Measurements from ENCODE around the gene LMF1.
"Not testable (repeated sequence)": the region's sequence is repeated elsewhere in the genome, so short reads cannot be mapped to it uniquely, and the experiment has no call there.

LMF1 gene

DNA sequence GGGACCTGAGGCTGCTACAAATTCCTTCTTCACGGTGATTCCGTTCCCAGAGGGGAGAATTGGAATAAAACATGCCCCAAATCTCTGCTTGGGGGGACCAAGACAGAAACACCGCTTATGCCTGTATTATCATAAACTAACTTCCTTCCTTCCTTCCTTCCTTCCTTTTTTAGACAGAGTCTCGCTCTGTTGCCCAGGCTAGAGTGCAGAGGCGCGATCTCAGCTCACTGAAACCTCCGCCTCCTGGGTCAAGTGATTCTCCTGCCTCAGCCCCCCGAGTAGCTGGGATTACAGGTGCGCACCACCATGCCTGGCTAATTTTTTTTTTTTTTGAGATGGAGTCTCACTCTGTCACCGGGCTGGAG, 150.8 kb downstream of the LMF1 start:
- H3K36me3 ChIP-seq (ENCODE audit: insufficient read depth, low read depth, low read length); H3K4me3 ChIP-seq (ENCODE audit: low read length); H3K27ac ChIP-seq (ENCODE audit: low read length); H3K27me3 ChIP-seq (ENCODE audit: insufficient read depth, low read length); H3K9me3 ChIP-seq (ENCODE audit: insufficient read depth, low read depth, low read length); H3K4me1 ChIP-seq (ENCODE audit: insufficient read depth, low read length); H3K9ac ChIP-seq (ENCODE audit: low read depth, low read length): not testable (repeated sequence)

DNA sequence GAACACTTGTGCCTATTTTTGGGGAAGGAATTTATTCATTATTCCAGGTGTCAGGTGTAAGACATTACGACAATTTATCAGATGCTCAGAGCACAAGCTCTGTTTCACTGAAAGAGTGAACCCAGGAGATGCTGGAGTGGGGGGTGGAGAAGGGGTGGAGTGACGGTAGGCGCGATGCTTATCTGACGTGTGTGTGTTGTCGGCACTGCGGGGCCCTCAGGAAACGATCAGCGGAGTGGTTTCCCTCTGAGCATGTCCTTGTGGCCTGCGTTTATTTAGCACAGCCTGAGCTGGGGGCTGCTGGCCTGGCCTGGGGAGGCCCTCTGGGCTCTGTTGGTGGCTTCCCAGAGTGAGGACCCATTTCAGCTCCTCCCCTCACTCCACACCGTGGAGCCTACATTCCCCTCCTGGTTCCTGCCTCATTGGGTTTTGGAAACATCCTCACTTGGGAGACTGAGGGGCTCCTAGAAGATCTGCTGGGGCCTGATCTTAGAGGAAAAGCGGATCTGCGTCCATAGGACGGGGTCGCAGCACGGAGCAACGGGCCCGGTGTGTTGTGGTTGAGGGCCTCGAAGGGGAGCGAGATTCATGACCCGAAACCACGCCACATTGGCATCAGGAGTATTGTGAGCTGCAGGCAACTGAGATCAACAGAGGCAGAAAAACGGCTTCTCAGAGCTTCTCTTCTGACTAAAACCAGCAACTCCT, 151.3 kb downstream of the LMF1 start:
- H3K4me1 ChIP-seq (ENCODE audit: insufficient read depth, low read length): no peaks in the 10 kb centered on the region

DNA sequence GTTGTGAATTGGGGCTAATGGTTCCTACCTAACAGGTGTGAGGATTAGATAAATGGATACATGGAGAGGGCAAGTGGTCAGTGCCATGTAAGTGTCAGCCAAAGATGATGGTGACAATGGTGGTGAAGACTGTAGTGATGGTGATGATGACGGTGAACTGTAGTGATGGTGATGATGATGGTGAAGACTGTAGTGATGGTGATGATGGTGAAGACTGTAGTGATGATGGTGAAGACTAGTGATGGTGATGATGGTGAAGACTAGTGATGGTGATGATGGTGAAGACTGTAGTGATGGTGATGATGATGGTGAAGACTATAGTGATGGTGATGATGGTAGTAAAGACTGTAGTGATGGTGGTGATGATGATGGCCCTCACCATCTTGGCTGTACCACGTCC, 152.2 kb downstream of the LMF1 start:
- Histone ChIP-seq H3K27me3 (ENCODE audit: insufficient read depth, low read length) (peaks cover 4% of the 10 kb centered on the region; the same call in 1 of the 2 replicates), H3K9me3 (ENCODE audit: insufficient read depth, low read depth, low read length) (no peaks in the 10 kb centered on the region), H3K27ac (ENCODE audit: low read length) (no peak overlapping the region), H3K4me1 (ENCODE audit: insufficient read depth, low read length) (no peaks in the 10 kb centered on the region; the same call in 1 of the 2 replicates), H3K36me3 (ENCODE audit: insufficient read depth, low read depth, low read length) (no peaks in the 10 kb centered on the region), H3K9ac (ENCODE audit: low read depth, low read length) (no peak overlapping the region), H3K4me3 (ENCODE audit: low read length) (no peak overlapping the region)

More for the DNA sequence above, 151.3 kb downstream of the LMF1 start:
- no peak overlapping the region for H3K27ac ChIP-seq (ENCODE audit: low read length)
- H3K9ac ChIP-seq (ENCODE audit: low read depth, low read length): no peak overlapping the region
- no peak overlapping the region for H3K4me3 ChIP-seq (ENCODE audit: low read length)
- no peaks in the 10 kb centered on the region for H3K27me3 ChIP-seq (ENCODE audit: insufficient read depth, low read length)
- no peaks in the 10 kb centered on the region for H3K36me3 ChIP-seq (ENCODE audit: insufficient read depth, low read depth, low read length)
- no peaks in the 10 kb centered on the region for H3K9me3 ChIP-seq (ENCODE audit: insufficient read depth, low read depth, low read length)

DNA sequence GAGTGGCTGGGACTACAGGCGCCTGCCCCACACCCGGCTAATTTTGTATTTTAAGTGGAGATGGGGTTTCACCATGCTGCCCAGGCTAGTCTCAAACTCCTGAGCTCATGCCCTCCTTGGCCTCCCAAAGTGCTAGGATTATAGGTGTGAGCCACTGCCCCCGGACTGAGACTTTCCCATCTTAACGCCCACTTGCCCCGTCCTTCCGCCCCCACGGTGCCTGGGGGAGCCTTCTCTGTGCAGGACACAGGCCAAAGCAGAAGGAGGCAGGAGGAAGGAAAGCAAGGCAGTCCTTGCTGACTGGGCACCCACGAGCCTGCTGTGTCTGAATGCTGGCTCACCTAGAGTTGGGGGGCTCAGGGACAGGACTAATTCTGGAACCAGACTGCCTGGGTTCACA, 152.7 kb downstream of the LMF1 start:
- H3K9ac ChIP-seq (ENCODE audit: low read depth, low read length): no peak overlapping the region
- peaks cover 8% of the 10 kb centered on the region for H3K27me3 ChIP-seq (ENCODE audit: insufficient read depth, low read length)
- no peak overlapping the region for H3K27ac ChIP-seq (ENCODE audit: low read length)
- no peaks in the 10 kb centered on the region for H3K36me3 ChIP-seq (ENCODE audit: insufficient read depth, low read depth, low read length)
- H3K9me3 ChIP-seq (ENCODE audit: insufficient read depth, low read depth, low read length): no peaks in the 10 kb centered on the region
- no peaks in the 10 kb centered on the region; the same call in 1 of the 2 replicates for H3K4me1 ChIP-seq (ENCODE audit: insufficient read depth, low read length)
- no peak overlapping the region for H3K4me3 ChIP-seq (ENCODE audit: low read length)

DNA sequence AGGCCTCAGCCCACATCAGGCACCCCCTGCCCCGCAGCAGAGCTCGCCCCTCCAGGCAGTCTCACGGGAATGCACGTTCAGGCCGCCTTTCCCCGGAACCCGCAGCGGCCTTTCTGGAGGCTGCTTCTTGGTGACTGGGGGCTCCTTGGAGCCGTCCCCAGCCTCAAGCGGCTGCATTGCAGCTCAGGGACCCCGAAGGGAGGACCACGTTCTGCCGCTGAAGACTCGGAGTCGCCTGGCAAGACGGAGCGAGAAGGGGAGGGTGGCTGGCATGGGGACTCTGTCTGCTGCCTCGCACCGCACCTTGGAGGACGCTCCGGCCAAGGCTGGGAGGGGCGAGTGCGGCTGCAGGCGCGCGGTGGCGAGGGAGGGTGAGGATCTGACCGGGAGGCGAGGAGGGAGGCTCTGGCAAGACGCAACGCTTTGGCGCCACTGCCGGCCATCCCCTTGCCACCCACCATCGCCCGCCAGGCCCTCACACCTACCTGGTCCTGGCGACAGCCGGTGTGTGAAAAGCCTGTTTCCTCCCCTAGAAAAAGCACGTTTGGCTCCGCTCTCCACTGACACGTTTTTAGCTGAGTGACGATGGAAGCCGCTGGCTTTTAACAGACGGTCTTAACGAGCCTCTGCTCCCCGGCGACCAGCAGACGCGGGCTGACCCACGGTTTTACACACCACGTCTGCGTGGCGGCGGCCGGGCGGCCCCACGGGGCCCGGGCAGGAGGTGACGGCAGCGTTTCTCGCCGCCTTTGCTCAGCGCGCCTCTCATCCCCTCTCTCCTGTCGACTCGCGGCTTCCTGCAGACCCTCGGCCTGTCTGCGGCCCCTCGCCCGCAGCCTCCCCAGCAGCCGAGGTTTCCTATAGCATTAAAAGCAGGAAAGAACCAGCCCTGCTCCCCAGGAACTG, 153.5 kb downstream of the LMF1 start:
- Histone ChIP-seq H3K9me3 (ENCODE audit: insufficient read depth, low read depth, low read length) (no peaks in the 10 kb centered on the region), H3K36me3 (ENCODE audit: insufficient read depth, low read depth, low read length) (no peaks in the 10 kb centered on the region), H3K27ac (ENCODE audit: low read length) (no peak overlapping the region), H3K27me3 (ENCODE audit: insufficient read depth, low read length) (peaks cover 17% of the 10 kb centered on the region), H3K4me1 (ENCODE audit: insufficient read depth, low read length) (no peaks in the 10 kb centered on the region; the same call in 1 of the 2 replicates), H3K4me3 (ENCODE audit: low read length) (no peak overlapping the region), H3K9ac (ENCODE audit: low read depth, low read length) (no peak overlapping the region)

DNA sequence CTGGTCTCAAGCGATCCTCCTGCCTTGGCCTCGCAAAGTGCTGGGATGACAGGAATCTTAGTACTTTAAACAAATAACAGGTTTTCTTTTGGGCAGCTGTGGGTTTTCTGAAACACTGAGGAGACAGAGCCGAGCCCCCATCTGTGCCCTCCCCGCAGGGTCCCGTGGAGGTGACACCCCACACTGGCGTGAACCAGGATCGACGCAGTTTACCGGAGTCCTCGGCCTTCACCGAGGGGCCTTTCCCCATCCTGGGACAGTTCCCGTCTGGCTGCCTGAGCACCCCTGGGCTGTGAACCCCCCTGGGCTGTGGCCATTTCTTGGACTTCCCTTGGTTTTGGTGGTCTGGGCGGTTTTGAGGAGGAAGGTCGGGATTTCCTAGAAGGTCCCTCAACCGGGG, 154.9 kb downstream of the LMF1 start:
- Histone ChIP-seq H3K27me3 (ENCODE audit: insufficient read depth, low read length) (peaks cover 21% of the 10 kb centered on the region), H3K9me3 (ENCODE audit: insufficient read depth, low read depth, low read length) (no peaks in the 10 kb centered on the region), H3K9ac (ENCODE audit: low read depth, low read length) (no peak overlapping the region), H3K4me3 (ENCODE audit: low read length) (no peak overlapping the region), H3K27ac (ENCODE audit: low read length) (no peak overlapping the region), H3K4me1 (ENCODE audit: insufficient read depth, low read length) (no peaks in the 10 kb centered on the region; the same call in 1 of the 2 replicates), H3K36me3 (ENCODE audit: insufficient read depth, low read depth, low read length) (no peaks in the 10 kb centered on the region)

DNA sequence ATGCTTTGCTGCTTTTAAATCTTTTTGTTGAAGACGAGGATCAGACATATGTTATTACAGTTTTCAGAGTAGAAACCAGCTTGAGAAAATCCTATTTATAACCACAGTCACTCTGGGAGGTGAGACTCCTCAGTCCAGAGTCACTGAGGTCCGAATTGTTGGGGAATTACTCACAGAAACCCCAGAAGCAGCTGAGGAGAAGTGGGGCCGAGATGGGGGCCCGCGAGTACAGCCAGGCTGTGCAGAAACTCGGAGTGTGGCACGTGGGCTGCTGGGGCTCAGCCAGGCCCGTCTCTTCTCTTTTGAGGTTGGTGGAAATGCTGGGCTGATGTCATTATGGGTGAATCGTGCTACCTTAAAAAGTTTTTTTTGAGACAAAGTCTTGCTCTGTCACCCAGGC, 155.8 kb downstream of the LMF1 start:
- no peaks in the 10 kb centered on the region; the same call in 1 of the 2 replicates for H3K4me1 ChIP-seq (ENCODE audit: insufficient read depth, low read length)
- H3K36me3 ChIP-seq (ENCODE audit: insufficient read depth, low read depth, low read length): no peaks in the 10 kb centered on the region
- H3K27me3 ChIP-seq (ENCODE audit: insufficient read depth, low read length): peaks cover 21% of the 10 kb centered on the region
- H3K9me3 ChIP-seq (ENCODE audit: insufficient read depth, low read depth, low read length): no peaks in the 10 kb centered on the region
- H3K27ac ChIP-seq (ENCODE audit: low read length): no peak overlapping the region
- no peak overlapping the region for H3K4me3 ChIP-seq (ENCODE audit: low read length)
- no peak overlapping the region for H3K9ac ChIP-seq (ENCODE audit: low read depth, low read length)

DNA sequence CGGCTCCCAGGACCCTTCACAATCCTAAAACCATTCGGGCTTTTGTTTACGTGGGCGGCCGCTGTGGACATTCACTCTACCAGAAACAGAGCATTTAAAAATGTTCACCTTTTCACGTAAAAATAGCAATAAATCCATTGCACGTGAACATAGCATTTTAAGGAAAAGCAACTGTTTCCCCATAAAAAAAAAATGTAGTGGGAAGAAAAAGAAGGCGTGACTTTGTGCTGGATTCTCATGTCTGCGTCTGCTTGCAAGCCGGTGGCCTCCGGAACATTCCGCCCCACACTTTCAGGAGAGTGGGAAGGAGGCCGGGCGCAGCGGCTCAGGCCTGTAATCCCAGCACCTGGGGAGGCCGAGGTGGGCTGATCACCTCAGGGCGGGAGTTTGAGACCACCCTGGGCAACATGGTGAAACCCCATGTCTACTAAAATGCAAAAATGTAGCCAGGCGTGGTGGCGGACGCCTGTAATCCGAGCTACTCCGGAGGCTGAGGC, 156.8 kb downstream of the LMF1 start:
- Histone ChIP-seq H3K27me3 (ENCODE audit: insufficient read depth, low read length) (peaks cover 21% of the 10 kb centered on the region), H3K9ac (ENCODE audit: low read depth, low read length) (no peak overlapping the region), H3K36me3 (ENCODE audit: insufficient read depth, low read depth, low read length) (no peaks in the 10 kb centered on the region), H3K4me1 (ENCODE audit: insufficient read depth, low read length) (no peaks in the 10 kb centered on the region; the same call in 1 of the 2 replicates), H3K9me3 (ENCODE audit: insufficient read depth, low read depth, low read length) (no peaks in the 10 kb centered on the region), H3K4me3 (ENCODE audit: low read length) (peak overlapping the region; percentile 56; the same call in 1 of the 2 replicates), H3K27ac (ENCODE audit: low read length) (no peak overlapping the region)

DNA sequence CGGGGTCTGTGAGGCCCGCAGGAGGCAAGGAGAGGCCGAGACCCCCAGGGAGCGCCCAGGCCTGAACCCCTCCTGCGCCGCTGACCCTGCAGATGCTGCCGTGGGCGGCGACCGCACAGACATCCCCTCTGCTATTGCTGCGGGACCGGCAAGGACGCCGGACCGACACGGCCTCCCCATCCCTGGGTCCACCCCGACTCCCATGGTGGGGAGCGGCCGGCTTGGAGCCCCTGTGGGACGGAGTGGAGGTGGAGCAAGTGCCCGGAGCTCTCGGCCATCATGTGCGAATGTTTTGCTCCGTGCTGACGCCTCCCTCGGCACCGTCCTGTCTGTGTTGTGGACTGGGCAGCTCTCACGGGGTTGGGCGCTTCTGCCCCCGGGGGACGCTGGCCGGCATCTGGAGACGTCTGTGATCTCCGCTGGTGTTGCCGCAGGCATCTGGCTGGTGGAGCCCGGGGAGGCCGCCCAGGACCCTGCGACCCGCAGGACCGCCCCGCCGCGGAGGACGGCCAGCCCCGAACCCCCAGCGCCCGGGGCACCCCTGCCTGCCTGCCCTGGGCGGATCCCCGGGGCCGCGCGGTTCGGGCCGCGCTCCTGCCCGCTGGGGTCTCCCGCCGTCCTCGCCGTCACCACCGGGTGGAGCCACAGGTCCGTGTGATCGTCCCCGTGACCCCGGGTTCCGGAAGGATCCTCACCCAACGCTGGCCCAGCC, 157.4 kb downstream of the LMF1 start:
- H3K27ac ChIP-seq (ENCODE audit: low read length): no peak overlapping the region
- H3K9me3 ChIP-seq (ENCODE audit: insufficient read depth, low read depth, low read length): no peaks in the 10 kb centered on the region
- H3K9ac ChIP-seq (ENCODE audit: low read depth, low read length): no peak overlapping the region
- no peaks in the 10 kb centered on the region for H3K36me3 ChIP-seq (ENCODE audit: insufficient read depth, low read depth, low read length)
- H3K27me3 ChIP-seq (ENCODE audit: insufficient read depth, low read length): peaks cover 25% of the 10 kb centered on the region
- peak overlapping the region; percentile 56; the same call in 1 of the 2 replicates for H3K4me3 ChIP-seq (ENCODE audit: low read length)
- peaks cover 2% of the 10 kb centered on the region; the same call in 1 of the 2 replicates for H3K4me1 ChIP-seq (ENCODE audit: insufficient read depth, low read length)

DNA sequence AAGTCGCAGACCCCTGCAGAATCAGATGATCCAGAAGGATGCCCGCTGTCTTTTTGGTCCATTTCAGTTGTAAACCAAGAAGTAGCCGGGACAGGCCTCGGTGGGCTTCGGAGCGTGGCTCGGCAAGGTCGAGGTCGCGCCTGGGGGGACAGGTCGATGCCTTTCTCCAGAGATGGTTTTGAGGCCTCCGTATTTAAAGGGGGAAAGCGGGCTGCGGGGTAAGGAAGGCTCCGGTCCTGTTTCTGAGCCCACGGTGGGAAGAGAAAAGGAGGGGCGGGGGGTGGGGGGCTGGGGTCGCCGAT, 162.7 kb downstream of the LMF1 start:
- Histone ChIP-seq H3K9ac (ENCODE audit: low read depth, low read length) (peak overlapping the region; percentile 83; the same call in 1 of the 2 replicates), H3K4me1 (ENCODE audit: insufficient read depth, low read length) (peaks cover 3% of the 10 kb centered on the region; the same call in 1 of the 2 replicates), H3K4me3 (ENCODE audit: low read length) (peak overlapping the region; percentile 92), H3K36me3 (ENCODE audit: insufficient read depth, low read depth, low read length) (no peaks in the 10 kb centered on the region), H3K27ac (ENCODE audit: low read length) (no peak overlapping the region), H3K9me3 (ENCODE audit: insufficient read depth, low read depth, low read length) (no peaks in the 10 kb centered on the region), H3K27me3 (ENCODE audit: insufficient read depth, low read length) (peaks cover 44% of the 10 kb centered on the region)

DNA sequence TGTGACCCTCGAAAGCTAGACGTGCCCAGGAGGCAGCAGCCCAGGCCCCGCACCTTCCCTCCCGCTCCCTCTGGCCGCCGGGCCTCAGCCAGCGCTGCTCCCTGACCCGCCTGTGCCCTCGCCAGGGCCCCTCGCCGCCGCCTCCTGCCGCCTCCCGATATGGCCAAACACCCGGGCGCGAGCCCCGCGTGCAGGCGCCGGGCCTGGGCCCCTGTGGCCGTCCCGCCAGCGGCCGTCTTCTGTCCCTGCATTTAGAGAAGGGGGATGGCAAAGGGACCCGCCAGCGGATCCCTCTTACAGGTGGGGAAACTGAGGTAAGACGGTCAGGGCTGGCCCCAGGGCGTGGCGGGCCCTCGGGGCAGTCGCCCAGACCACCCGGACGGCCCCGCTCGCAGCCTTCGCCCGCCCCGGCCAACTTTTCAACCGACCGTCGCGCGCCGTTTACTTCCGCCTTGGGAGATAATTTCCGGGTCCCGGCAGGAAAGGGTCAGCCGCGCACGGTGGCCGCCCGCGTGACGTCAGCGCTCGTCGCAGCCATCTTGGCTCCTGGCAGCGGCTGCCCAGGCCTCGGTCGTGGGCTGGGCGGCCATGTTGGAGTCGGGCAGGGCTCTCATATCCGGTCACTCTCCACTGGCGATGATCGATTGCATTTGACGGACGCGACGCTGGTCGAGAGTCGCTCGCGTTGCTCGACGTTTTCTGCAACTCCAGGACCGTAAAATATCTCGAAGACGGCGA, 163.3 kb downstream of the LMF1 start:
- Histone ChIP-seq H3K9me3 (ENCODE audit: insufficient read depth, low read depth, low read length) (no peaks in the 10 kb centered on the region), H3K36me3 (ENCODE audit: insufficient read depth, low read depth, low read length) (no peaks in the 10 kb centered on the region), H3K4me3 (ENCODE audit: low read length) (peak overlapping the region; percentile 92), H3K9ac (ENCODE audit: low read depth, low read length) (peak overlapping the region; percentile 83), H3K27ac (ENCODE audit: low read length) (no peak overlapping the region), H3K27me3 (ENCODE audit: insufficient read depth, low read length) (peaks cover 44% of the 10 kb centered on the region), H3K4me1 (ENCODE audit: insufficient read depth, low read length) (peaks cover 3% of the 10 kb centered on the region; the same call in 1 of the 2 replicates)
